MM.1S (cell line): ENCODE results near the gene KIAA1217.

Experiments
- DNase-seq: peaks from one replicate; pipeline ENCODE4 v3.0.0-alpha.2; 2015
- H2AFZ ChIP-seq: fragments of 300-600 bp; sonication (generic); 2 replicates; pipeline ENCODE4 v1.6.0; 2016; ENCODE audit warnings: antibody characterized with exemption, low read length
- H3F3A ChIP-seq: fragments of 300-600 bp; sonication (generic); 2 replicates; pipeline ENCODE4 v1.6.1; 2016; ENCODE audit warnings: mild to moderate bottlenecking, antibody characterized with exemption, low read length, moderate library complexity, mixed read lengths; ENCODE audit not compliant: insufficient read depth
- H3K27ac ChIP-seq: fragments of 300-600 bp; sonication (generic); 2 replicates; pipeline ENCODE4 v1.5.1; 2016; ENCODE audit warnings: mild to moderate bottlenecking, low read length
- H3K27me3 ChIP-seq: fragments of 300-600 bp; sonication (generic); replicated peaks from 2 replicates; pipeline ENCODE4 v1.6.0; 2016; ENCODE audit warnings: low read length; ENCODE audit not compliant: insufficient read depth
- H3K36me3 ChIP-seq: fragments of 300-600 bp; sonication (generic); replicated peaks from 2 replicates; pipeline ENCODE4 v1.6.1; 2016; ENCODE audit warnings: mild to moderate bottlenecking, low read length, mixed read lengths; ENCODE audit not compliant: insufficient read depth
- H3K4me1 ChIP-seq: fragments of 300-600 bp; sonication (generic); 2 replicates; pipeline ENCODE4 v1.6.1; 2016; ENCODE audit warnings: low read length, mixed read lengths
- H3K4me2 ChIP-seq: fragments of 300-600 bp; sonication (generic); 2 replicates; pipeline ENCODE4 v1.6.0; 2016; ENCODE audit warnings: low read depth, low read length
- H3K4me3 ChIP-seq: fragments of 300-600 bp; sonication (generic); 2 replicates; pipeline ENCODE4 v1.5.1; 2016; ENCODE audit warnings: low read length, mixed read lengths
- H3K79me2 ChIP-seq: fragments of 300-600 bp; sonication (generic); 2 replicates; pipeline ENCODE4 v1.6.1; 2016; ENCODE audit warnings: mixed run types, low read length, mixed read lengths
- H3K9ac ChIP-seq: fragments of 300-600 bp; sonication (generic); 2 replicates; pipeline ENCODE4 v1.6.1; 2016; ENCODE audit warnings: low read length, mixed read lengths
- H3K9me2 ChIP-seq: fragments of 300-600 bp; sonication (generic); replicated peaks from 2 replicates; pipeline ENCODE4 v1.6.1; 2016; ENCODE audit warnings: mild to moderate bottlenecking, low read length, mixed read lengths; ENCODE audit not compliant: insufficient read depth
- H3K9me3 ChIP-seq: fragments of 300-600 bp; sonication (generic); replicated peaks from 2 replicates; pipeline ENCODE4 v1.6.1; 2016; ENCODE audit warnings: mild to moderate bottlenecking, low read length, mixed read lengths; ENCODE audit not compliant: insufficient read depth
- H4K20me1 ChIP-seq: fragments of 300-600 bp; sonication (generic); 2 replicates; pipeline ENCODE4 v1.6.1; 2016; ENCODE audit warnings: mild to moderate bottlenecking, low read length, moderate library complexity, mixed read lengths; ENCODE audit not compliant: insufficient read depth
- EZH2 ChIP-seq: fragments of 300-600 bp; sonication (generic); optimal IDR thresholded peaks from 2 replicates; pipeline ENCODE3; 2017; ENCODE audit warnings: low read depth, mild to moderate bottlenecking, antibody characterized with exemption, low read length, mixed read lengths
- EZH2phosphoT487 ChIP-seq: fragments of 300-600 bp; sonication (generic); IDR thresholded peaks from 2 replicates; pipeline ENCODE4 v1.6.1; 2018; ENCODE audit warnings: antibody characterized with exemption, low read length
- TF ChIP-seq, protein P1 (sequence below): fragments of 300-600 bp; sonication (generic); IDR thresholded peaks from 2 replicates; pipeline ENCODE4 v1.5.1; 2016; ENCODE audit warnings: antibody characterized with exemption, low read length, mixed read lengths

The KIAA1217 gene

DNA sequence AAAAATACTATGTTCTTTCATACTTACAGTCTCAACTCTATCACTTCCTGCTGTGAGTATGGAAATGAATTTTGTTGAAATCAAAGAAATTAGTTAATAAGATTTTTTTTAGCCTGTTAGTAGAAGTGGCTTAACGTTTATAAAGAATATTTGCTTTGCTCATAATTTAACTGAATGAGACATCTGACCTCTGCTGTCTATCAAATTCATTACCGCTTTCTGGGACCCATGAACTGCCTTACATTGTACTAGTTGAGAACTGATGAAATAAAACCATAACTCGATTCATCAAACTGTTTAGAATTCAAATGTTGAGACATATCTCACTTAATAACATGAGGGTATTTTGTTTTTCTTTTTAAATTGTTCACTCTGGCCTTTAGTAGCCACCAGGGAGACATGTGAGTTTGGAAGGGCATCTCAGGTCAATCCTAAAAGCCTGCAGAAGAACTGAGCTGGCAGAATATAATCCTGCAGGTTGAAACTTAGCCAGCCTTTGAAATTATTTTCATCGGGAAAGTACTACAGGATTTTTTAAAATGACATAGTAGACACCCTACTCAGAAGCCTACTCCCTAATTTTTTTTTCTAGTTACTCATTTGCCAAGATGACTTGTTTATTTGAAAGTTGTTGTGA, 78.7 kb downstream of the KIAA1217 start:
- no peaks in the 10 kb centered on the region for H4K20me1 ChIP-seq
- H3K4me1 ChIP-seq = no peaks in the 10 kb centered on the region
- no peak for DNase-seq

GRCh38 chr10:24288581-24288980, 79.6 kb downstream of the KIAA1217 start:
- no peaks in the 10 kb centered on the region for H4K20me1 ChIP-seq
- no peaks in the 10 kb centered on the region for H3F3A ChIP-seq
- H3K4me2 ChIP-seq = no peak overlapping the region
- H3K4me3 ChIP-seq = no peak overlapping the region
- H3K36me3 ChIP-seq = no peaks in the 10 kb centered on the region
- H3K79me2 ChIP-seq = no peaks in the 10 kb centered on the region
- H2AFZ ChIP-seq = no peak overlapping the region
- H3K27ac ChIP-seq = no peak overlapping the region
- TF ChIP-seq EZH2 (no peak), EZH2phosphoT487 (no peak)
- TF ChIP-seq, protein P1, sequence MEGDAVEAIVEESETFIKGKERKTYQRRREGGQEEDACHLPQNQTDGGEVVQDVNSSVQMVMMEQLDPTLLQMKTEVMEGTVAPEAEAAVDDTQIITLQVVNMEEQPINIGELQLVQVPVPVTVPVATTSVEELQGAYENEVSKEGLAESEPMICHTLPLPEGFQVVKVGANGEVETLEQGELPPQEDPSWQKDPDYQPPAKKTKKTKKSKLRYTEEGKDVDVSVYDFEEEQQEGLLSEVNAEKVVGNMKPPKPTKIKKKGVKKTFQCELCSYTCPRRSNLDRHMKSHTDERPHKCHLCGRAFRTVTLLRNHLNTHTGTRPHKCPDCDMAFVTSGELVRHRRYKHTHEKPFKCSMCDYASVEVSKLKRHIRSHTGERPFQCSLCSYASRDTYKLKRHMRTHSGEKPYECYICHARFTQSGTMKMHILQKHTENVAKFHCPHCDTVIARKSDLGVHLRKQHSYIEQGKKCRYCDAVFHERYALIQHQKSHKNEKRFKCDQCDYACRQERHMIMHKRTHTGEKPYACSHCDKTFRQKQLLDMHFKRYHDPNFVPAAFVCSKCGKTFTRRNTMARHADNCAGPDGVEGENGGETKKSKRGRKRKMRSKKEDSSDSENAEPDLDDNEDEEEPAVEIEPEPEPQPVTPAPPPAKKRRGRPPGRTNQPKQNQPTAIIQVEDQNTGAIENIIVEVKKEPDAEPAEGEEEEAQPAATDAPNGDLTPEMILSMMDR = no peak
- no peaks in the 10 kb centered on the region for H3K4me1 ChIP-seq
- H3K9ac ChIP-seq = no peak overlapping the region
- no peak for DNase-seq
- H3K27me3 ChIP-seq = no peaks in the 10 kb centered on the region
- no peaks in the 10 kb centered on the region for H3K9me2 ChIP-seq
- H3K9me3 ChIP-seq = no peaks in the 10 kb centered on the region

More for the DNA sequence above, 78.7 kb downstream of the KIAA1217 start:
- H3K9me3 ChIP-seq = no peaks in the 10 kb centered on the region
- no peak overlapping the region for H3K4me2 ChIP-seq
- H3K79me2 ChIP-seq = no peaks in the 10 kb centered on the region
- no peaks in the 10 kb centered on the region for H3K36me3 ChIP-seq
- H3K4me3 ChIP-seq = no peak overlapping the region
- H3K27me3 ChIP-seq = no peaks in the 10 kb centered on the region
- no peak overlapping the region for H2AFZ ChIP-seq
- TF ChIP-seq EZH2 (no peak), EZH2phosphoT487 (no peak)
- TF ChIP-seq, protein P1 = no peak
- H3F3A ChIP-seq = no peaks in the 10 kb centered on the region
- H3K9me2 ChIP-seq = no peaks in the 10 kb centered on the region
- H3K27ac ChIP-seq = no peak overlapping the region
- no peak overlapping the region for H3K9ac ChIP-seq

DNA sequence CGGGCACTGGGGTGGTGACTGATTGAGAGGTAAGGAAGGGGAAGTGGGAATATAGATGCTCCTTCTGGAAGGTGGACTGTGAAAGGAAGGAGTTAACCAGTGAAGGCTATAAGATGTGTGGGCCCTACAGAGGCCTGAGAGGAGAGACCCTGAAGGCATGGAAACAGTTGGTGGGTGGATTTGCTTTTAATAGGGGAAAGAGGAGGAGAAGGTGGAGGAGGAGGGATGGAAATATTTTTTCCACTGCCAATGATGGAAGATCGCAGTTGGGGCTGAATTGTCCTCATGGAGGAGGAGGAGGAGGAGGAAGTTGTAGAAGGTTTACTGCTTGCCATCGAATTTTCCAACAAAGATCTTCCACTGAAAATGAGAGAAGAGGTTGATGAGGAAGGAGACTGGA, 80.3 kb downstream of the KIAA1217 start:
- Histone ChIP-seq H3K36me3 (no peaks in the 10 kb centered on the region), H3K27me3 (no peaks in the 10 kb centered on the region), H3K4me1 (no peaks in the 10 kb centered on the region), H3K9ac (no peak overlapping the region), H4K20me1 (no peaks in the 10 kb centered on the region), H3K79me2 (no peaks in the 10 kb centered on the region), H3K9me2 (no peaks in the 10 kb centered on the region), H2AFZ (no peak overlapping the region), H3K27ac (no peak overlapping the region), H3K9me3 (no peaks in the 10 kb centered on the region), H3F3A (no peaks in the 10 kb centered on the region), H3K4me2 (no peak overlapping the region), H3K4me3 (no peak overlapping the region)
- no peak for DNase-seq
- TF ChIP-seq, protein P1 = no peak
- TF ChIP-seq EZH2phosphoT487 = no peak
- TF ChIP-seq EZH2 = no peak
